ENCODE results near the gene TMEM242. TPM values are rescaled to one million over a fixed set of nuclear protein-coding genes. Genes with fewer than 3 reads are reported as not detected.

TMEM242 gene
- total and polyA plus RNA-seq, 2 of the 8 experiments (the other 6 are each of a cell fraction or from before 2014, with no cell fraction given) = 2.4 to 9.0 TPM

DNA sequence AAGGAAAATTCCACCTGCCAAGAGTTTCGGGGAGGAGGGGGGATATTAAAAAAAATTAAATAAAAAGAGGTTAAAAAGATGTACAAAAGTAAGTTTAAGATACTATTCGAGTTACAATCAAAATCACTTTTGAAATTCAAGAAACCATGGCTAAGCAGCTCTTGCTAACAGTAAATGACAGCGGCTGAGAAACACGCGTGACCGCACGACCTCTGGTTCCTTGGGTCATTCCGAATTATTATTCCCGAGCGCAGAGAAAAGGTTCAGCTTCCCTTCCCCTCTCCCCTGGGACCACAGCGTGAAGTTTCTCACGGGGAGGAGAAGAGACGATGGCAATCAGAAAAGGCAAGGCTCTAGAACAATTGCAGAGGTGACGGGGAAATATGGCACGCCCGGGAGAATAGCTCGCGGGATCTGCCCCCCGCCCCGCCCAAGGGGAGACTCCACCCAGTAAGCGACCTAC lies 496 bp downstream of the TMEM242 start:
- no peak for FAIRE-seq
- no peak overlapping the region for H3K4ac ChIP-seq (replicated peaks; ENCODE audit: insufficient read length, low read depth, low read length)
- no peak overlapping the region for H2AK5ac ChIP-seq (ENCODE audit: low read depth, low read length)
- no peaks in the 10 kb centered on the region for H3K9me3 ChIP-seq (ENCODE audit: insufficient read depth in 2 of 2, low read depth in 1 of 2, low read length in 1 of 2)
- H4K8ac ChIP-seq (ENCODE audit: extremely low read depth, insufficient read depth, low read length) = peak overlapping the region; percentile 97; the same call in 1 of the 2 replicates
- H2BK20ac ChIP-seq (ENCODE audit: low read length) = no peak overlapping the region
- no peak overlapping the region for H3K18ac ChIP-seq (ENCODE audit: extremely low read depth, low read length)
- no peaks in the 10 kb centered on the region for H3K79me1 ChIP-seq (ENCODE audit: low read depth, low read length)
- H3K4me1 ChIP-seq (replicated peaks in 1 of 4; ENCODE audit: control insufficient read depth in 3 of 4, insufficient read depth in 4 of 4, low read length in 3 of 4) = no peaks in the 10 kb centered on the region; a peak in 1 of 7 replicates
- peak overlapping the region; percentile 87 to 99 (median 94) for H3K4me3 ChIP-seq (ENCODE audit: extremely low read depth in 1 of 4, insufficient read depth in 2 of 4, low read depth in 3 of 4, low read length in 4 of 4)
- H2BK5ac ChIP-seq (ENCODE audit: low read depth, low read length) = peak overlapping the region; percentile 75; the same call in 1 of the 2 replicates
- POLR2A ChIA-PET (ENCODE audit: partially characterized antibody) = interaction anchor here (0.8 to 4.3 kb wide), 10 partner anchors 8 to 347 kb away, joined by 3 to 29 read pairs (median 4); no protein-coding TSS in a partner anchor
- no peak for DNase-seq (ENCODE audit: low read depth in 1 of 2, low spot score in 2 of 2)
- no peak overlapping the region for H2BK120ac ChIP-seq (replicated peaks; ENCODE audit: low read depth, low read length)
- H3K14ac ChIP-seq (ENCODE audit: insufficient read length) = no peak overlapping the region
- H3K27me3 ChIP-seq (replicated peaks in 1 of 4; ENCODE audit: control insufficient read depth in 3 of 4, extremely low read depth in 1 of 4, insufficient read depth in 3 of 4, low read length in 3 of 4) = peaks cover 0 to 2% (median 0%) of the 10 kb centered on the region in 4 experiments; a peak in 2 of 7 replicates
- H4K5ac ChIP-seq (ENCODE audit: insufficient read length, low read depth, low read length) = no peak overlapping the region
- H2BK15ac ChIP-seq (ENCODE audit: low read length) = no peak overlapping the region
- 0 out of 2 replicates have a peak overlapping the region, but pooled peaks have one; percentile 76 for H2AFZ ChIP-seq (ENCODE audit: low read length)
- H3K79me2 ChIP-seq (ENCODE audit: control insufficient read depth in 1 of 2, insufficient read depth in 2 of 2, low read length in 2 of 2) = peaks cover 0 to 11% of the 10 kb centered on the region in 2 experiments; a peak in 2 of 4 replicates
- no peak overlapping the region for H3K23ac ChIP-seq (ENCODE audit: insufficient read length)
- H3K9ac ChIP-seq (replicated peaks in 1 of 4; ENCODE audit: extremely low read depth in 1 of 4, low read depth in 3 of 4, low read length in 3 of 4) = peak overlapping the region; percentile 62 to 93 (median 92)
- peaks cover 0 to 14% (median 1%) of the 10 kb centered on the region in 4 experiments; a peak in 2 of 8 replicates for H3K36me3 ChIP-seq (ENCODE audit: control insufficient read depth in 2 of 4, insufficient read depth in 4 of 4, low read length in 3 of 4)
- peak overlapping the region; percentile 81; the same call in 1 of the 2 replicates for H3K27ac ChIP-seq (ENCODE audit: low read depth, low read length)
- H2BK12ac ChIP-seq (ENCODE audit: low read depth, low read length) = no peak overlapping the region
- H3K56ac ChIP-seq (replicated peaks; ENCODE audit: insufficient read length, low read depth, low read length) = no peak overlapping the region
- H3K4me2 ChIP-seq (ENCODE audit: insufficient read depth in 1 of 2, low read depth in 2 of 2, low read length in 2 of 2) = peak overlapping the region; percentile 81 to 90
- CTCF ChIA-PET (ENCODE audit: partially characterized antibody) = interaction anchor here (1.1 to 7.1 kb wide), 7 partner anchors 8 to 347 kb away, joined by 3 to 73 read pairs (median 13); no protein-coding TSS in a partner anchor
- 7% methylated on average over 20 of the region's 21 CpGs; no CpG with 5 or more reads in 1 of the 2 experiments for WGBS, 2 experiments (ENCODE audit: extremely low coverage in 1 of 2, insufficient coverage in 1 of 2, insufficient read length in 1 of 2, insufficient replicate concordance in 2 of 2, low coverage in 1 of 2, low lambda C conversion rate in 2 of 2, missing lambda C conversion rate in 1 of 2)
- H4K91ac ChIP-seq (replicated peaks; ENCODE audit: insufficient read length, low read length) = no peak overlapping the region
- no peaks in the 10 kb centered on the region for H4K20me1 ChIP-seq (replicated peaks in 1 of 2; ENCODE audit: control insufficient read depth in 1 of 2, insufficient read depth in 2 of 2, low read length in 2 of 2)
- peaks cover 5% of the 10 kb centered on the region for H3K23me2 ChIP-seq (ENCODE audit: low read depth, low read length)
- no peak for TF ChIP-seq YY1 (IDR thresholded peaks at IDR 0.05; ENCODE audit: low read depth, low read length)
- TF ChIP-seq FOSL1 (IDR thresholded peaks at IDR 0.05; ENCODE audit: insufficient read depth, low read depth, low read length) = no peak
- no peak for TF ChIP-seq JUN (IDR thresholded peaks at IDR 0.05; ENCODE audit: low read depth, low read length)
- TF ChIP-seq TAF1 (IDR thresholded peaks at IDR 0.05; ENCODE audit: low read depth, low read length) = no peak
- TF ChIP-seq GTF2F1 (IDR thresholded peaks at IDR 0.05; ENCODE audit: borderline replicate concordance, low read depth, low read length) = no peak
- TF ChIP-seq EZH2 (IDR thresholded peaks at IDR 0.05; ENCODE audit: low read depth, low read length, severe bottlenecking) = no peak
- TF ChIP-seq, protein P1, sequence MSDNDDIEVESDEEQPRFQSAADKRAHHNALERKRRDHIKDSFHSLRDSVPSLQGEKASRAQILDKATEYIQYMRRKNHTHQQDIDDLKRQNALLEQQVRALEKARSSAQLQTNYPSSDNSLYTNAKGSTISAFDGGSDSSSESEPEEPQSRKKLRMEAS (IDR thresholded peaks at IDR 0.05) = no peak
- no peak for TF ChIP-seq RNF2 (IDR thresholded peaks at IDR 0.05; ENCODE audit: borderline replicate concordance, low read depth, low read length, missing control alignments, poor library complexity, severe bottlenecking)
- no peak for TF ChIP-seq BCL11A (IDR thresholded peaks at IDR 0.05; ENCODE audit: low read depth in 2 of 2, low read length in 2 of 2)
- TF ChIP-seq SRF (IDR thresholded peaks at IDR 0.05; ENCODE audit: low read depth, low read length) = no peak
- no peak for TF ChIP-seq CTBP2 (IDR thresholded peaks at IDR 0.05; ENCODE audit: borderline replicate concordance, insufficient read depth, insufficient read length, low read length)
- TF ChIP-seq RFX5 (IDR thresholded peaks at IDR 0.05; ENCODE audit: borderline replicate concordance, low read depth, low read length) = no peak

All from H1 (cell line).